HG03175 (cell line): Measurements from ENCODE around the gene ITPRIP.

Experiments
- ATAC-seq: cut with Tn5 transposase; IDR thresholded peaks from one replicate; pipeline ENCODE4 v1.9.1; 2021; ENCODE audit warnings: mild to moderate bottlenecking, moderate library complexity; ENCODE audit not compliant: unreplicated experiment

ITPRIP gene

GRCh38 chr10:104309980-104310978 is 28.0 kb downstream of the ITPRIP start:
- no peak for ATAC-seq

- ATAC-seq = peak; percentile 63
Measured at GRCh38 chr10:104308439-104308903, 29.8 kb downstream of the ITPRIP start.

DNA sequence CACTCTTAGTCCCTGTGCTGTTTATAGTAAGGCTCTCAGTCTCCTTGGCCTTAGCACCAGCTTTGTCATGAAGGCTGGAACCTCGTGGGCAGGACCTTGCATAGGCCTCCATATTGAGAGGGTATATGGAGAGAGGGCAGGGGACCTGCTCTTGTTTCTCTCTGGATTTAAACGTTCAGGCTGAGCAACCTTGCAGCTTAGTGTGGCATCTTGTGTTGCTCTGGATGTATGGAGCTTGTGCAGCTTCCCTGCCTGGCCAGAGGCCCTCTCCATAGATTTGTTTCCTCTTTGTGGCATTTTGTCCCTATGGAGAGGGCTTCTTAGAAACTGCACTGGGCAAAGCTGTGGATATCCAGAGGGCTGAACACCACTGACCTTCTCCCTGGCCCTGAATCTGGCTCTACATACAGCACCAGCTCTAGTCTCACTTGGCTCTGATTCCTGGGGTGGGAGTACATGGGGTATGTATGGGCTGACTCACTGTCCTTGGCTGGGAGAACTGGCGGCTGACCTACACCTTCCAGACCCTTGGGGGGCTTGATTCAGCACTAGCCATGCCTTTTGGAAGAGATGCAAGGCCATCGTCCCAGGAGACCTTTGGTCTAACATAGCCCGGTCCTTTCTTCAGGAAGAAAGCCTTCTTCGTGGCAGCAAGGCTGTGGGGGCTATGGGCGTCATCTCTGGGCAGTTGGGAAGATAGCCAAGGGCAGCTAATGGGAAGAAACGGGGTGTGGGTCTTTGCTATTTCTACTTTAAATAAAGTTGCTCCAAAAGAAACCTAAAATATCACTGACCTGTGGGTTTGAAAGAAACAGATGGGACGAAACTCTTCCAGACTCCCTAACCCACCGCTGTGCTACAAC is 30.5 kb downstream of the ITPRIP start:
- no peak for ATAC-seq

DNA sequence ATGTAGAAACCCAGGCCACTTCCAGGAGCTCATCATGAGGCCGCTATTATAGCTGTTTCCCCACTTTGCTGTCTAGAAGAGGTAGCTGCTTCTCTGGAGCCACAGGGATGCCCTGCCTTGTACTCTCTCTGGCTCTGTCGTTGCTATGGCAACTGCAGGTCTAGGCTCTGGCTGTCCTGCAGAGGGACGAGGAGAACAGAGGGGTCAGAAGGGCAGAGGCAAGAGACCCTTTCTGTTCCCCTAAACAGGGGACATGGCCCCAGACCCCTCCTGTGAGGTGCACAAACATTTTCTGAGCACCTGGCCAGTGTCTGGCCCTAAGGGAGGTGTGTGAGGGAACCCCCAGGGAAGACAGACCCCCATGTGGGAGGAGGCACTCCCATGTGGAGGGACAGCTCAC is 31.4 kb downstream of the ITPRIP start:
- no peak for ATAC-seq

DNA sequence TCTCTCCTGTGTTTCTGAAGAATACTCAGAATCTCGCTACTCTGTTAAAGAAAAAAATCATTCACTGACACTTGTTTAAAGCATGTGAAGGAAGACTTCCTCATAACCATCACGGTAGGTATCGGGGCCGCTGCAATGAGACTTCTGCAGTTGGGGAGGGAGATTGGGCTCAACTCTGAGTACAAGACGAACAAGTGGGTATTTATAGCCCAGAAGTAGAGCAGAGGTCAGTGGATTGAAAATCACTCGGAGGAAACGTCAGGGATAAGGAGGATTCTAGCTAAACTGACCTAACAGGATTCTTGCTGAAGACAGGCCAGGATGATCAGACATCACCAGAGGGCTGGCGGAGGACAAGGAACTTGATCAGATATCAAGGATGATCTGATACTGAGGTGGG is 33.3 kb downstream of the ITPRIP start:
- ATAC-seq = no peak

GRCh38 chr10:104304356-104304745 is 33.9 kb downstream of the ITPRIP start:
- ATAC-seq = no peak

GRCh38 chr10:104303594-104304355 is 34.5 kb downstream of the ITPRIP start:
- no peak for ATAC-seq

GRCh38 chr10:104301907-104302690 is 36.2 kb downstream of the ITPRIP start:
- ATAC-seq = no peak

DNA sequence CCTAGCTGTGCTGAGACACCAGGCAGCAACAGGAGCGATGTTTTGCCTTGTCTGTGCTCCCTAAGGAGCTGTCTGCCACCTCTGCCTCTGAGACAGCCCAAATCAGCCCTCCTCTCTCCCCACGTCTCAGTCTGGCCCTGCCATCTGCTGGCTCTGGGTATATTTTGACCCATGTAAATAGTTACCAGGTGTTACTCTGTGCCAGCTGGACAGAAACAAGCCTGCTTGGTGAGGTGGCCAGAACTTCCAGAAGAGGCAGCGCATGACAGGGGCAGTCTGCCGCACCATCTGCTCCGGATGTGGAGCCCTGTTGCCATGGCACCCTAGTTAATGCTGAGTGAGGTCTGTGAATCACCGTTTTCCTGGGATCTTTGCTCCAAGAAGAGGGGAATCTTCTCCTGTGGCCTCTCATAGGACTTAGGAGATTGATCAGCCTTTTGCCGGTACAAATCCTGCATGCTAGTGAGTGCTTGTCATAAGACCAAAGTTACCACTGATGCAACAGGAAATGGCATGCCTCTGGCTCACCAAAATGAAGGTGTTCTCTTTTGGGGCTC is 37.5 kb downstream of the ITPRIP start:
- no peak for ATAC-seq

- no peak for ATAC-seq
Measured at GRCh38 chr10:104300002-104300735, 38.1 kb downstream of the ITPRIP start.

GRCh38 chr10:104299031-104299904 is 39.0 kb downstream of the ITPRIP start:
- no peak for ATAC-seq

GRCh38 chr10:104297697-104298660 is 40.3 kb downstream of the ITPRIP start:
- no peak for ATAC-seq

DNA sequence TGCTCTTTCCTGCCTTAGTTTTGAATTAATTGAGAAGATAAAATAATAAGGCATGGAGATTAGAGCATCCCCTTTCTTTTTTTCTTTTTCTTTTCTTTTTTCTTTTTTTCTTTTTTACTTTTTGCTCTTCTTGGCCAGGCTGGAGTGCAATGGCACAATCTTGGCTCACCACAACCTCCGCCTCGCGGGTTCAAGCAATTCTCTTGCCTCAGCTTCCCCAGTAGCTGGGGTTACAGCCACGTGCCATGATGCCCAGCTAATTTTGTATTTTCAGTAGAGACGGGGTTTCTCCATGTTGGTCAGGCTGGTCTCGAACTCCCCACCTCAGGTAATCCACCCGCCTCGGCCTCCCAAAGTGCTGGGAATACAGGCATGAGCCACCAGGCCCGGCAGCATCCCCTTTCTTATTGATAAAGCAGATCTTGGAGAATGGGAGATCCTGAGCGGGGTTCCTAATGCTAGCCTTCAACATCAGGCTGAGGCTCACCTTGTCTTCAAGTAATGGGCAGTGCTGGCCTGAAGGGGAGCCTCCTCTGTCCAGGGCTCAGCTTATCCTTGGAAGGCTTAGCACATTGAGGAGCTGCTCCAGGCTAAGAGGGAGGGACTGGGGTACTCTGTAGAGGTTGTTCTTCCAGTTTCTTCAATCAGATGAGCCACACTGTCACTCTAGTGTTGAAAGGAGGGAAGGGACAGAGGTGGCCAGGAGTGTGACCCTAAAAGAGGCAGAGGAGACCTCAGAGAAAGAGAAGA is 41.4 kb downstream of the ITPRIP start:
- ATAC-seq = no peak

DNA sequence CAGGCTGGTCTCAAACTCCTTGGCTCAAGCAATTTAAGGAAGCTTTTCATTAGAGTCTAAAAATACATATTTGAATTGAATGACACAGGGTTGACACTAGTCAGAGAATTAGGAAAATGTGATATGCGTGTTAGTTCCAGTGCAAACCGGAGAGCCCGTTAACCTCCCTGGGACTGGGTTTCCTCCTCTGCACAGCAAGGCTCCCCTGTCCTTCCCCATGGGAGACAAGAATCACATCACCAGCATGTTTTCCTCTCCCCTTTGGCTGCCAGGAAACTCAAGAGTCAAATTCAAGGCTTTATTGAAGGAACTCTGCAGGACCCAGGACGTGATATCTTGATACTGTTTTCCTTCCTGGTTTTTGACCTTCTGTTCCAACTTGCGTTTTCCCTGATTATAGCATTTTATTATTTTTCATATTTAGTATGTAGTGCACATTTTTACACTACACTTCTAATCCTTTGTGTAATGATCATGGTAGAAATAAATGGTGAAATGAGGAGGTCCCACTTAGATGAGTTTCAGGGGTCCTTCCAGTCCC is 44.4 kb downstream of the ITPRIP start:
- no peak for ATAC-seq

GRCh38 chr10:104293011-104293410 is 45.3 kb downstream of the ITPRIP start:
- no peak for ATAC-seq

GRCh38 chr10:104291439-104291951 is 46.8 kb downstream of the ITPRIP start:
- peak; percentile 99 for ATAC-seq
